Stimulated activated effector memory CD8-positive, alpha-beta T cell treated with anti-CD3 and anti-CD28 coated beads, Interleukin-12 subunit alpha, Interleukin-12 subunit beta, amount 100 ng/mL, for 72 hours (primary cell): Measurements from ENCODE around the gene GIGYF1.

Source experiments
- ATAC-seq: fragments of 150-1000 bp; cut with Tn5 transposase; 2 replicates; pipeline ENCODE4 v1.10.0; 2021
- DNase-seq, 2 donors: peaks; one replicate each; pipeline ENCODE4 v3.0.0; 2021 to 2022; ENCODE audit warnings: low spot score in 2 of 2
- H3K27ac Mint-ChIP-seq: one replicate; pipeline ENCODE4 v1.8.0; 2022; ENCODE audit warnings: mild to moderate bottlenecking, mixed read lengths
- H3K36me3 Mint-ChIP-seq: one replicate; pipeline ENCODE4 v1.8.0; 2022; ENCODE audit warnings: mild to moderate bottlenecking, mixed read lengths
- H3K4me1 Mint-ChIP-seq: one replicate; pipeline ENCODE4 v1.8.0; 2022; ENCODE audit warnings: mixed read lengths
- H3K4me3 Mint-ChIP-seq: one replicate; pipeline ENCODE4 v1.8.0; 2022; ENCODE audit warnings: mild to moderate bottlenecking, mixed read lengths
- H3K9me3 Mint-ChIP-seq: one replicate; pipeline ENCODE4 v1.8.0; 2022; ENCODE audit warnings: mixed read lengths

The GIGYF1 gene

DNA sequence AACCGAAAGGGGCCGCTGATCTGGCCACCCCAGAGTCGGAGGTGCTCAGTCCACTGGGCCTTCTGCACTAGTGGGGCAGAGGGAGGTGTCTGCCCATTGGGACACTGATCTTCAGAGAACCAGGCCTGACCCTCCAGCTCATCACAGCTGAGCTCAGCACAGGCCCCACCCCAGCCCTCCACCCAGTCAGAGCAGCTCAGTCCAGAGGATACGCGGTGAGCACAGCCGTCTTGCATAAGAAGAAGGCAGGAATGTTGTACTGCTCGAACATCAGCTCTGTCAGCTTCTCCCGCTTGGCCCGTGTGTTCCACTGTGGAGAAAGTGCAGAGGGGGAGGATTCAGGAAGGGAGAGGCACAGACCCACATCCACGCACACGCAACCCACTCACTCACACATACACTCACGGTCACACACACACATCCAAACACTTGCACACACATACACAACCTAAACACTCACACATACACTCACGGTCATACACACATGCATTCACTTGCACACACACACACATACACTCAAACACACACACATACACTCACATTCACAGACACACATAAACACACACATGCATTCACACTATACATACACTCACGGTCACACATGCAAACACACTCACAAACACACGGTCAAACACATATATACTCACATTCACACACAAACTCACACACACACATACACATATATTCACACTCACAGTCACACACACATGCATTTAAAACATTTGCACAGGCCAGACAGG lies 44.1 kb downstream of the GIGYF1 start:
- peaks cover 6% of the 10 kb centered on the region for H3K4me1 Mint-ChIP-seq
- no peak overlapping the region for H3K4me3 Mint-ChIP-seq
- H3K9me3 Mint-ChIP-seq = no peaks in the 10 kb centered on the region
- DNase-seq (no peak), ATAC-seq (no peak)
- H3K36me3 Mint-ChIP-seq = no peaks in the 10 kb centered on the region
- H3K27ac Mint-ChIP-seq = no peak overlapping the region

DNA sequence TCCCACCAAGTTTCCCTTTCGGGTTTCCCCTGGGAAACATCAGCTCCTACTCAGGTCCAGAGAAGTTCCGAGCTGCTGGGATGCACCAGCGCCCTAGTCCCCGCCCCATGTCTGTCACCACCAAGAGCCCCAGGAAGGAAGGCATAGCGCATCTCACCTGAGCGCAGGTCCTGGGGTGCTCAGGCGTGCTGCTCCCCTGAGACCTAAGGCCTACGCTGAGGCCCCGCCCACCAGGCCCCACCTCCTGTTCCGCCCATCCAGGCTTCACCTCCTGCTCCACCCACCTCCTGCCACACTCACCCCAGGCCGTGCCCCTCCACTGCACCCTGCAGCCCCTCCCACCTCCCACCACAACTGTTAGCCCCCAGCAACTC lies 51.5 kb downstream of the GIGYF1 start:
- DNase-seq (no peak), ATAC-seq (peak; percentile 71)
- H3K27ac Mint-ChIP-seq = no peak overlapping the region
- H3K4me1 Mint-ChIP-seq = no peaks in the 10 kb centered on the region
- no peak overlapping the region for H3K4me3 Mint-ChIP-seq
- peaks cover 5% of the 10 kb centered on the region for H3K36me3 Mint-ChIP-seq
- H3K9me3 Mint-ChIP-seq = no peaks in the 10 kb centered on the region

DNA sequence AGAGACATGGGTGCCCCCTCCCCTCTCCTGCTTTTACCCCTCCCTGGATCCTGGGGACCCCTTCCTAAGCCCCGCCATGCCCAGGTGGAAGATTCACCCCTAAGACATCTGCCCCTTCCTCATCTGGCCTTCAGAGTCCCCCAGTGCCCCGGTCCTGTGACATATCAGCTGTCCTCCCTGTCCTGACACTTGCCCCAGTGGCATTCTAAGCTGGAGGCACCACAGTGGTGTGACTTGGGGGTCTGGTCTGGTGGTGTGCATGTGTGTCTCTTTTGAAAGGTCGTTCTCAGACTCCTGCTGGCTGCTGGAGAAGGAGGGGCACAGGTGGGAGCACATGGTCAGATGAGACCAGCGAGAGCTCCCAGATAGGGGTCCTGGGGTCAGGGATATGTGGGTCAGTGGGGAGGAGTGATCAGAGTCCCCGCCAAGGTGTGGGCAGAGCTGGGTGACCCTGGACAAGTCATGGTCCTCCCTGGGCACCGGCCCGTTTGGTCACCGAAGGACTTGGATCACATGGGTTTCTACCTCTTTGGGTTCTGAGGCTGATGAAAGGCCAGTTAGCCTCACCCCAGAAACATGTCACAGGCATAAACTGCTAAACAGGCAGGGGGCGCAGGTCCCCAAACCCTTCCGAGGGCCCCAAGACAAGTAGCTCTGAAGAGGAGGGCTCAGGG lies 52.1 kb downstream of the GIGYF1 start:
- H3K27ac Mint-ChIP-seq = no peak overlapping the region
- no peaks in the 10 kb centered on the region for H3K9me3 Mint-ChIP-seq
- H3K4me3 Mint-ChIP-seq = no peak overlapping the region
- H3K4me1 Mint-ChIP-seq = no peaks in the 10 kb centered on the region
- peaks cover 5% of the 10 kb centered on the region for H3K36me3 Mint-ChIP-seq
- DNase-seq (no peak), ATAC-seq (no peak)

DNA sequence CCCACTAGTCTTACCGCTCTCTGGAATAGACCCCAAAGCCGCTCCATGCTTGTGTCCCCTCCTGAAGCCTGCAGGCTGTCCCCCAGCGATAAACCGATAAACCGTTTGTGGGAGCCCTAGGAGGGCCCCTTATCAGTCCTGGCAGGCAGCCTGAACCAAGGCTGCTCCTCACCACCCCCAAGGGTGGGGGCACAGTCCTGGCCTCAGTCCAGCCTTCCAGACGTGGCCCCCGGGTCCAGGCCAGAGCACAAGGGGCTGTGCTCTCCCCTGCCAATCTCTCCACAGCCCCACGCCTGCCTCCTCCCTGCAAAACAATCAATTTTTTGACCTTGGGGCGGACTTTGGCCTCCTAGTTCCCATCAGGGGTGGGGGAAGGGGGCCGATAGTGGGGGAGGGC lies 52.6 kb downstream of the GIGYF1 start, which contains the start of gene TFR2:
Gene TFR2 (minus strand): TSS at position 90 of the 397 bp plus-strand sequence. CDS start 43 bp downstream, at position 47.
- no peak for ATAC-seq
- Mint-ChIP-seq H3K27ac (no peak within 1 kb of the TSS), H3K9me3 (no peaks in the 10 kb centered on the region), H3K36me3 (peaks cover 5% of the 10 kb centered on the region), H3K4me1 (no peaks in the 10 kb centered on the region), H3K4me3 (no peak within 1 kb of the TSS)
- DNase-seq = no peak

DNA sequence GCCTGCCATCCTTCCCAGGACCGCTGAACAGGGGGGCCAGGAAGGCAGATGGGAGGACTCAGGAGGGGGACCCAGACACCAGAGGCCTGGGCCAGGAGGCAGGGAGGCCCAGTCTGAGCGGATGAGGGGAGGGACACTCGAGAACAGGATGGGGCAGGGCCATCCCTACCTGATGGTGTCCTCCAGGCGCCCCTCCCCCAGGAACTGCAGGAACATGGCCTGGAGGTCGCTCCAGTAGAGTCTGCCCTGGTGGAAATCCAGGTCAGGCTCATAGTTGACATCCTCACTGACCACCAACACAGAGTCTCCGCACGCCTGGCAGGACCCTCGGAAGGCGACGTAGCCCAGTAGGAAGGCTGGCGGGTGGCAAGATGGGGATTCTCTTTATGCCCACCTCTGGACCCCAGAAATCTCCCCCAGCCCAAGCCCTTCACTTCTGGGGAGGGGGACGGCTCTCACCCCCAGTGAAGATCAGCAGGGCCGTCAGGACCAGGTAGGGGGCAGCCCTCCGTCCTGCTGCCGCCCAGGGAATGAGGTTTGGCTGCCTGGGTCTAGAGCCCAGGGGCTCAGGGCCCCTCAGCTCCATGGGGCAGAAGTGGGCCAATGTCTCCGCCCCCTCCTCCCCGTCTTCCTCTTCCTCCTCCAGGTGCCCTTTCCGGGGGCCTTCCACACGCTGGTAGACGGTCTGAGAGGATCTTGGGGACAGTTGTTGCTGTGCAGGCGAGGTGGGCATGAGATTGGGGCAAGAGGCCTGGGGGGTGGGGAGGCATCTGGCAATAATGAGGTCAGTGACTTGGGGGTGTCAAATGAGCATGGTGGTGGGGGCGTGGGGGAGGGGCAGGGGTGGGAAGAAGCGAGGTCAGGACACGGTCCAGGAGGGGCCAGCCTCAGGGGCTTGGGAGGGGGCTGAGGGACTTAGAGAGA lies 53.3 kb downstream of the GIGYF1 start:
- Mint-ChIP-seq H3K27ac (no peak overlapping the region), H3K4me3 (no peak overlapping the region), H3K36me3 (peaks cover 11% of the 10 kb centered on the region), H3K9me3 (no peaks in the 10 kb centered on the region), H3K4me1 (no peaks in the 10 kb centered on the region)
- ATAC-seq (no peak), DNase-seq (no peak)

DNA sequence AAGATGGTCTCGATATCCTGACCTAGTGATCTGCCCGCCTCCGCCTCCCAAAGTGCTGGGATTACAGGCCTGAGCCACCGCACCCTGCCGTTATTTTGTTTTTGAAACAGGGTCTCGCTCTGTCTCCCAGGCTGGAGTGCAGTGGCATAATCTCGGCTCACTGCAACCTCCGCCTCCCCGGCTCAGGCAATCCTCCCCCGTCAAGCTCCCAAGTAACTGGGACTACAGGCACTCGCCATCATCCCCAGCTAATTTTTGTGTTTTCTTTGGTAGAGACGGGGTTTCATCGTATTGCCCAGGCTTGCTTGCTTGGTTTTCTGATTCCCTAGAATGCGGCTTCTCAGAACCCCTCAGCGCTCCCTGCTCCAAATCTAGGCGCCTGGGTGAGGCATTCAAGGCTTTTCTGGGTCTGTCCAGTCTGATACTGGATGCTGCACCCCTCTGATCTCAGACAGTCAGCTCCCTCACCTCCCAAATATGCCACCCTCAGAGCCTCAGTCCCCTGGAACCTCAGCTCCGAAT lies 54.0 kb downstream of the GIGYF1 start:
- Mint-ChIP-seq H3K4me1 (no peaks in the 10 kb centered on the region), H3K27ac (no peak overlapping the region), H3K36me3 (peaks cover 15% of the 10 kb centered on the region), H3K4me3 (no peak overlapping the region), H3K9me3 (no peaks in the 10 kb centered on the region)
- DNase-seq (no peak), ATAC-seq (no peak)

DNA sequence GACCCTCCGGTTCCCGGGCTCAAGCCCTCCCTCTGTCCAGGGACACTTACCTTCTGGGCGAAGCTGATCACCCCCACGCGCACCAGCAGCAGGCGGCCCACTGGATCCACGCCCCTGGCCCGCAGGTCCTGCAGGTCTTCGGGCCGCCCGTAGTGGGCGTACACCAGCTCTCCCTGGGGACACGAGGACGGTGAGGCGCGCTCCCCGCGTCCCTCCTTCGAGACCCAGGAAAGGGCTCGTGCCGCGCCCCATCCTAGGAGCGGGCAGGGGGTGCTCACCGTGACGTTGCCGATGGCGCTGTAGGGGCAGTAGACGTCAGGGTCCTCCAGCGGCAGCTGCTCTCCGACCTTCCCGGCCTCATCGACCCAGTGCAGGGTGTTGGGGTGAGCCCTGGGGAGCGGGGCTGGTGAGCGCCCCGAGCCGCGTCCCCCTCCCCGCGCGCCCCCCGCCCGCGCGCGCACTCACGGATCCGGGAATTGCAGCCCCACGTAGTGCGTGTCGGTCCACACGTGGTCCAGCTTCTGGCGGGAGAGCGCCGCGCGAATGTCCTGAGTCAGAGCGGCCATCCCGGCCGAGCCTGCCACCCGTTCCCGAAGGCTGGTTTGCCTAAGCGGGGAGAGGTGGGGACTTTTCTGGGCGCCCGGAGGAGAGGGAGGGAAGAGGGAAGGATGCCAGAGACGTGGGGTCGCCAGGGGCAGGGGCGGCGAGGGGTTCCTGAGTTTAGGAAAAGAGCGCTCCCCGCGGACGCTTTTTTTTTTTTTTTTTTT lies 60.9 kb downstream of the GIGYF1 start:
- peak; percentile 48 to 83 for DNase-seq
- H3K36me3 Mint-ChIP-seq = peaks cover 23% of the 10 kb centered on the region
- H3K9me3 Mint-ChIP-seq = no peaks in the 10 kb centered on the region
- H3K4me1 Mint-ChIP-seq = peaks cover 37% of the 10 kb centered on the region
- peak overlapping the region; percentile 80 for H3K4me3 Mint-ChIP-seq
- peak; percentile 84 for ATAC-seq
- peak overlapping the region; percentile 92 for H3K27ac Mint-ChIP-seq

DNA sequence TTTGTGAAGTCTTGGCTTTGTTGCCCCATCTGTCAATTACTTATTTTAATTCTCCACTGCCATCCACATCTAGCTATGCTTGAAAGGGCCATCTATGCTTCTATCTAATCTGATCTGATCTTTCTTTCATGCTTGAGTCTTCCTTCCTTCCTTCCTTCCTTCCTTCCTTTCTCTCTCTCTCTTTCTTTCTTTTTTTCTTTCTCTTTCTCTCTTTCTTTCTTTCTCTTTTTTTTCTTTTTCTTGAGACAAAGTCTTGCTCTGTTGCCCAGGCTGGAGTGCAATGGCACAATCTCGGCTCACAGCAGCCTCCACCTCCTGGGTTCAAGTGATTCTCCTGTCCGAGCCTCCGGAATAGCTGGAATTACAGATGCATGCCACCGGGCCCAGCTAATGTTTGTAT lies 64.0 kb downstream of the GIGYF1 start:
- H3K4me3 Mint-ChIP-seq = no peak overlapping the region
- peaks cover 14% of the 10 kb centered on the region for H3K36me3 Mint-ChIP-seq
- H3K9me3 Mint-ChIP-seq = no peaks in the 10 kb centered on the region
- ATAC-seq (no peak), DNase-seq (no peak)
- peak overlapping the region; percentile 68 for H3K27ac Mint-ChIP-seq
- H3K4me1 Mint-ChIP-seq = peaks cover 62% of the 10 kb centered on the region
